Subcutaneous abdominal adipose tissue (tissue), 5 donors: ENCODE results near the gene NFIX.

Source experiments
- H3K27ac ChIP-seq: one replicate; pipeline ENCODE4 v1.7.0; 2013; ENCODE audit warnings: low read depth, mild to moderate bottlenecking, inconsistent platforms, low read length, moderate library complexity
- H3K27me3 ChIP-seq, 5 donors: one replicate each; pipeline ENCODE4 v1.7.0; 2013; ENCODE audit warnings: low read length in 5 of 5, inconsistent platforms in 1 of 5; ENCODE audit not compliant: control insufficient read depth in 5 of 5, insufficient read depth in 4 of 5
- H3K36me3 ChIP-seq, 5 donors: one replicate each; pipeline ENCODE4 v1.7.0; 2013; ENCODE audit warnings: low read length in 5 of 5; ENCODE audit not compliant: control insufficient read depth in 5 of 5, insufficient read depth in 5 of 5
- H3K4me1 ChIP-seq, 5 donors: one replicate each; pipeline ENCODE4 v1.7.0; 2013; ENCODE audit warnings: low read length in 5 of 5, mild to moderate bottlenecking in 3 of 5, moderate library complexity in 1 of 5; ENCODE audit not compliant: control insufficient read depth in 5 of 5, insufficient read depth in 5 of 5
- H3K4me3 ChIP-seq, 5 donors: one replicate each; pipeline ENCODE4 v1.7.0; 2013; ENCODE audit warnings: low read length in 5 of 5, low read depth in 1 of 5
- H3K9ac ChIP-seq, 5 donors: one replicate each; pipeline ENCODE4 v1.7.0; 2013; ENCODE audit warnings: low read length in 5 of 5, mild to moderate bottlenecking in 4 of 5, moderate library complexity in 3 of 5
- H3K9me3 ChIP-seq, 5 donors: one replicate each; pipeline ENCODE4 v1.7.0; 2013; ENCODE audit warnings: low read length in 5 of 5; ENCODE audit not compliant: control insufficient read depth in 5 of 5
- donor health status: healthy.
- donor health status: healthy.
- donor health status: healthy.
- donor health status: healthy.
- donor health status: healthy.

Gene NFIX

GRCh38 chr19:12987781-12988180 is 7.5 kb upstream of the NFIX start:
- Histone ChIP-seq H3K27me3 (no peaks in the 10 kb centered on the region), H3K9me3 (no peaks in the 10 kb centered on the region), H3K4me3 (no peak overlapping the region), H3K4me1 (peaks cover 11 to 29% (median 21%) of the 10 kb centered on the region in 5 donors), H3K36me3 (no peaks in the 10 kb centered on the region), H3K9ac (no peak overlapping the region), H3K27ac (no peak overlapping the region)

DNA sequence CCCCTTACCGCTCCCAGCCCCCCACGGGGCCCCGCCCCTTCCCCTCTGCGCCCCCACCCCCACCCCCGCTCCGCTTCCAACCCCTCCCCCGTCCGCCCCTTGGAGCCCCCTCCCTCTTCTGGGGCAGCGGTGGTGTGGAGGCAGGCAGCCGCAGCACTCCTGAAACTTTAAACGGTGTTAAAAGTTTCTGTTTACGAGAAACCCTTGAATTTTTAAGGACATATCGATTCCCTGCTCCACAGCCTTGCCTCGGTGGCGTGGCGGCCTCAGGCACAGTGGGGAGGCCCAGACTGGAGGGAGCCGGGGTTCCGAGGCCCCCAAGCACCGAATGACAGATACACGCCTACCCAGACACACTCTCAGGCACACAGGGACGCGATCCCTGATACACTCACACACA is 4.8 kb upstream of the NFIX start:
- no peaks in the 10 kb centered on the region for H3K36me3 ChIP-seq
- H3K4me1 ChIP-seq: peaks cover 2 to 11% (median 8%) of the 10 kb centered on the region in 5 donors
- no peaks in the 10 kb centered on the region for H3K27me3 ChIP-seq
- no peak overlapping the region for H3K9ac ChIP-seq
- H3K27ac ChIP-seq: no peak overlapping the region
- no peak overlapping the region for H3K4me3 ChIP-seq
- no peaks in the 10 kb centered on the region for H3K9me3 ChIP-seq

DNA sequence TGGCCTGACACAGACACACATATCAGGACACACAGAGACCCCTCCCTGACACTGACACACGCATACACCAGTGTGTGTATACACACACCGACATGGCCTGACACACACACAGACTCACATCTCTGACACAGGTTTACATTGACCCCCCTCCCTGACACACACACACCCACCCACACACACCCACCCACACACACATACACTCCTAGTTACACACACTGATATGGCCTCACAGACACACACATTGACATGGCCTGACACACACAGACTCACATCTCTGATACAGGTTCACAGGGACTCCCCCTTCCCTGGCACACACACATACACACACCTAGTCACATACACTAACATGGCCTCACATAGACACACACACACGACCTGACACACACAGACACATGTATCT is 4.4 kb upstream of the NFIX start:
- H3K27me3 ChIP-seq: no peaks in the 10 kb centered on the region
- H3K4me3 ChIP-seq: no peak overlapping the region
- no peak overlapping the region for H3K27ac ChIP-seq
- H3K9me3 ChIP-seq: no peaks in the 10 kb centered on the region
- H3K9ac ChIP-seq: no peak overlapping the region
- peaks cover 0 to 7% (median 5%) of the 10 kb centered on the region in 5 donors for H3K4me1 ChIP-seq
- H3K36me3 ChIP-seq: no peaks in the 10 kb centered on the region

DNA sequence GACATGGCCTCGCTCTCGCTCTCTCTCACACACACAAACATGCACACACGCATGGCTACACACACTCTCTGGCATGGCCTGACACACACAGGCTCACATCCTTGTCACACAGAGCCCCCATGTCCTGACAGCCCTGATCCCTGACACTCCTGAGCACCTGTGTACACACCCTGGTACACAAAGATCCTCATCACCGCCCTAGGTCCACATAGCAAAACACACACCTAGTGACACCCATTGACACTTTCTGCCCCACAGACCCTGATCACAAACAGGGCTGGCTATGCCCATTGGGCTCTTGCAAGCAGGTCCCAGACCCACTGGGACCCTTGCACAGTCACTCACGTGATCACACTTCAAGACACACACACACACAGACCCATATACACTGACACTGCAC is 4.0 kb upstream of the NFIX start:
- H3K27ac ChIP-seq: no peak overlapping the region

GRCh38 chr19:12992729-12993128 is 2.5 kb upstream of the NFIX start:
- Histone ChIP-seq H3K4me1 (peaks cover 11 to 24% (median 18%) of the 10 kb centered on the region in 5 donors), H3K27ac (no peak overlapping the region), H3K9me3 (no peaks in the 10 kb centered on the region), H3K4me3 (no peak overlapping the region), H3K9ac (no peak overlapping the region), H3K36me3 (no peaks in the 10 kb centered on the region), H3K27me3 (no peaks in the 10 kb centered on the region)

More for the DNA sequence above, 4.0 kb upstream of the NFIX start:
- Histone ChIP-seq H3K4me3 (no peak overlapping the region), H3K4me1 (peaks cover 0 to 11% (median 5%) of the 10 kb centered on the region in 5 donors), H3K9ac (no peak overlapping the region), H3K27me3 (no peaks in the 10 kb centered on the region), H3K9me3 (no peaks in the 10 kb centered on the region), H3K36me3 (no peaks in the 10 kb centered on the region)

DNA sequence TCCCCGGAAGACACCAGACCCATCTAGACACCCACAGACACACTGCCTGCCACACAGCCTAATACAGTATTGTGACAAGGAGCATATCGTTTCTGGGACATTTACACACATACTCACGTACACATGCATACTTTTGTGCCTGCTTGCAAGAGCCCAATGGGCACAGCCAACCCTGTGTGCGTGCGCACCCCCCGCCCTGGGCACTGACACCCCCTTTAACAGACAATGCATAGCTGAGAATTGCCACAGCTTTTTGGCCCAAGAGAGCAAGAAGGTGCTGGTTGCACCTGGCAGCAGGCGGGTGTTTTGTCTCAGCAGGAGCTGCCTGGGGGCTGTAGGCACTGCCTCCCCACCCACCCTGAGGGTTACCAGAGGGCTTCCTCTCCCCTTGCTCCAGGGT is 1.7 kb upstream of the NFIX start:
- H3K27ac ChIP-seq: no peak overlapping the region
- no peaks in the 10 kb centered on the region for H3K27me3 ChIP-seq
- H3K36me3 ChIP-seq: peaks cover 0 to 2% (median under 1%) of the 10 kb centered on the region in 5 donors

DNA sequence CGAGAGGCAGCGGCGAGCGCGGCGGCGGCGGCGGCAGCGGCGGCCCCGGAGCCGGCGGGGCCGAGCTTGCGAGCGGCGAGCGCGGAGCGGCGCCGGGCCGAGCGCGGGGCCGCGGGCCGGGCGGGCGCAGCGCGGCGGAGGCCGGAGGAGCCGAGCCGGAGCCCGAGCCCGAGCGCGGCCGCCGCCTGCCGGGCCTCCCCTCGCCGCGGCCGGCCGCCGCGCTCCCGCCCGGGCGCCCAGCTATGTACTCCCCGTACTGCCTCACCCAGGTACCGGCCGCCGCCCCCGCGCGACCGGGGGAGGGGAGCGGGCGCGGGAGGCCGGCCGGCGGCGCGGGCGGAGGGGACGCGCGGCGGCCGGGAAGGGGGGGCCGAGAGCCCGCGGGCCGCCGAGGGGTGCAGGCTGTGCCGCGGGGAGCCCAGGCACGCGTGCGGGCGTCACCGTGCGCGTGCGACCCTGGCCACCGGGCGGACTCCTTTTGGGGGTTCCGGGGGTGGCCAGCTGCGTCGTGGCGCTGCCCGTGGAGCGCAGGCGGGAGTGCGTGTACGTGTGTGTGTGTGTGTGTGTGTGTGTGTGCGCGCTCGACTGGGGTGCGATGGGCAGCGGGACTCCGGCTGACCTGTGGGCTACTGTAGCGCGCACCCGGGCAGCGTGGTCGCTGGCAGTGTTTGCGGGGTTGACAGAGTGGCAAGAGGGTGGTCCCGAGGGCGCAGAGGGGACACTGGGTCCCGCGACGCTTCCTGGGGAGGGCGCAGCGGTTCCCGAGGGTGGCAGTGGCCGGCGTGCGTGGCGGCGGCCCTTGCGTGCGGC is 526 bp downstream of the NFIX start:
- Histone ChIP-seq H3K36me3 (peaks cover 0 to 9% (median 5%) of the 10 kb centered on the region in 5 donors), H3K4me3 (peak overlapping the region in 4 of 5 donors; percentile 78 to 94 (median 90)), H3K9ac (peak overlapping the region in 4 of 5 donors; percentile 63 to 88 (median 71)), H3K9me3 (no peaks in the 10 kb centered on the region), H3K4me1 (peaks cover 11 to 50% (median 38%) of the 10 kb centered on the region in 5 donors), H3K27me3 (no peaks in the 10 kb centered on the region), H3K27ac (peak overlapping the region; percentile 90)

More for the DNA sequence above, 1.7 kb upstream of the NFIX start:
- H3K9ac ChIP-seq: no peak overlapping the region
- no peak overlapping the region for H3K4me3 ChIP-seq
- no peaks in the 10 kb centered on the region for H3K9me3 ChIP-seq
- peaks cover 11 to 30% (median 24%) of the 10 kb centered on the region in 5 donors for H3K4me1 ChIP-seq

GRCh38 chr19:12996406-12997094 is 1.3 kb downstream of the NFIX start:
- Histone ChIP-seq H3K4me1 (peaks cover 17 to 58% (median 46%) of the 10 kb centered on the region in 5 donors), H3K36me3 (peaks cover 0 to 9% (median 5%) of the 10 kb centered on the region in 5 donors), H3K9me3 (no peaks in the 10 kb centered on the region), H3K27ac (peak overlapping the region; percentile 90), H3K9ac (peak overlapping the region; percentile 63 to 88 (median 73)), H3K27me3 (no peaks in the 10 kb centered on the region), H3K4me3 (peak overlapping the region; percentile 72 to 94 (median 87))

DNA sequence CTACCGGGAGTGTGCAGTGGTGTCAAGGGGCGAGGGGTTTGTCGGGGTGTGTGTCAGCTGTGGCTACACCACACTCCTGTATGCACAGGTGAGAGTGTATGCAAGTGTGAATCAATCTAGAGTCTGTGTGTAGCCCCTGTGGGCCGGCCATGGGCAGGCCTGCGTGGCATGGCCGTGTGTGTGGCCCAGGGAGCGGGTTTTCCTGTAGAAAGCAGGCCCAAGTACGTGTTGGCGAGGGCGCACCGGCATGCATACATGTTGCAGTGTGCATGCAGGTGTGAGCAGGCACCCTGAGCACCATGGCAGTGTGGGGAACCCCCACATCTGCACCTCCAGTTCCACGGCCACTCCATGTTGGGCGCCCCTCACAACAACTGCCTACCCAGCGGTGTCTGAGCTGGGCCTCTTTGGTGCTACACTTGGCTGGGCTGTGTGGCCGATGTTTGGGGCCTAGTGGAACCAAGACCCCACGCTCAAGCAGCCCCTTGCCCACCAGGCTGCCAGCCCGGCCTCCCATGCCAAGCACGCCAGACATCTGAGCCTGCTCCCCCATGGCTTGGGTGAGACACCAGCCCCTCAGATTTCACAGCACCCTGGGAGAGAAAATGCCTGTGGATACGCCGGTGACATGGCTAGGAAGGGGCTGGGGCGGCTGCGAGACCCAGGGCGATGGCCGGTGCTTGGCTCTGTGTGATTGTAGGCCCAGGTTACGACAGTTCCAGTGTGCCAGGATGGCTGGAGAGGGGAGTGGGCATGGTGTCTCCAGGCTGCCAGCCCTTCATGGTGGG is 2.1 kb downstream of the NFIX start:
- peaks cover 0 to 9% (median 5%) of the 10 kb centered on the region in 5 donors for H3K36me3 ChIP-seq
- H3K4me1 ChIP-seq: peaks cover 17 to 64% (median 50%) of the 10 kb centered on the region in 5 donors
- peak overlapping the region; percentile 72 to 94 (median 87) for H3K4me3 ChIP-seq
- no peaks in the 10 kb centered on the region for H3K27me3 ChIP-seq
- no peaks in the 10 kb centered on the region for H3K9me3 ChIP-seq
- H3K9ac ChIP-seq: peak overlapping the region; percentile 8 to 88 (median 60)
- peak overlapping the region; percentile 90 for H3K27ac ChIP-seq
